Glomerular endothelial cell (primary cell): ENCODE measurements around the gene TMEM94. TPM values are rescaled to one million over a fixed set of nuclear protein-coding genes. Genes with fewer than 3 reads are reported as not detected.

Experiments
- DNase-seq: peaks from one replicate; pipeline ENCODE4 v3.0.0-alpha.2; 2011; ENCODE audit warnings: low read depth, low spot score; ENCODE audit errors: extremely low read depth
- total RNA-seq: library from RNA; depleted of rRNA; stranded (reverse); fragments of >200 nt; gene quantifications from 2 replicates; pipeline ENCODE4 v1.2.3, GENCODE V29; 2015

TMEM94 gene
- total RNA-seq, 1 donor from 2014 or later, result 63.9 TPM

DNA sequence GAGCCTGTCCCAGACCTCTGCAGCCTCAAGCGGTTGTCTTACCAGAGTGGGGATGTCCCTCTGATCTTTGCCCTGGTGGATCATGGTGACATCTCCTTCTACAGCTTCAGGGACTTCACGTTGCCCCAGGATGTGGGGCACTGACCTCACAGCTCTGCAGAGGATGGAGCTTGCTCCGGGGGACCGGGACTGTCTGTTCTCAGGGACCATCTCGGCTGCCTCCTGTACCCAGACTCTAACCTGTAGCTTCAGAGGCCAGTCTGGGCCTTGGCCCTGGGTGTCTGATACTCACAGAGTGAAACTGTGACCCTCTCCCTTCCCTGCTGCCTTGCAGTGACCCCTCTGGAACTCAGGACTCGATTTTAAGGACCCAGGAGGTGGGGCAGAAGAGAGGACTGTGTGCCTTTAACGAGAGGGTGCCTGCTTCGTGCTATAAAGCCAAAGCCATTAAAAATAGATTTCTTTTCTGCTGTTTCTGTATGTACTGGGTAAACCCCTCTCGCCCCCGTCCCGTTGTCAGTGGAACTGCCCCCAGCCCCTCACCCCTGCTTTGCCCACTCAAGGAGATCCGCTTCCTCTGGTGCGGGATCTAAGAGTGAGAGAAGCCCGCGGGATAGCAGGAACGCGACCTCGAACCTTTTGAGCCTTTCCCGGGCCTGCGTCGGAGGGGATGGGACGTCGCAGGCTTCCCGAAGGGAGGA, 68.0 kb downstream of the TMEM94 start:
- no peak for DNase-seq

DNA sequence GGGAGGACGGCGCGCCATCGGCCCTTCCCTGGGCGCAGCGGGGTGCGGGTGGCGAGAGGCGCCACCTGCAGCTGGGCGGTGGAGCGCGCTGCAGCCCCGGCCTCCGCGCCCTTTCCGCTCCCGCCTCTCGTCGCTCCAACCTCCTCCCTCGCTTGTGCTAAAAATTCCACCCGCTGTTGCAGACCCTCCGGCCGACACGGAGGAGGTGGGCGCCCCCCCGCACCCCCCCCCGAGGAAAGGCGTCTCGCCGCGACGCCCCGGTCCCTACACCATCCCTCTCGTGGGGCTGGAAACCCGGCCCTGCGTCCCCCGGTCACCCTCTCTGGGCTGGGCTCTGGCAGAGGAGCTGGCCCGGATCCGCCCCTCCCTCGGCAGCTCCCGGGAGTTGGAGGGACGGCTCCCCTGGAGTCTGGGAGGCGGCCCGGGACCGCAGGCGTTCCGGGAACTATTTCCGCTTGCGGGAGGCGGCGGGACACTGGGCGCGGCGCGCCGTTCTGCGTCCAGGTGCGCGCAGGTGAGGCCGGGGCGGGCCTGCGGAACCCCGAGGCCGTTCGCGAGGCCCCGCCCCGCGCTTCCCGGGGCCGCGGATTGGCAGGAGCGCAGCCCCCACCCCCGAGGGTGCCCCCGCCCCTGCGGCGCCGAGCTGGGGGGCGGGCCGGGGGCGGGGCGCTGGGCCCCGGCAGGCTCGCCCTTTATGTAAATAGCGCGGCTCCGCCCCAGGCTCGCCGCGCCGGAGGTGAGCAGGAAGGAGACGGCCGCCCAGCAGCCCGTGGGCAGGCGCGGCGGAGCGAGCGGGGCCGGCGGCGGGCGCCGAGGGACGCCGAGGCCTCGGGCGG, 68.8 kb downstream of the TMEM94 start, which contains the start of gene LLGL2:
LLGL2 (plus strand) TSS at position 728 of the 836 bp plus-strand sequence. CDS start 17,730 bp downstream, outside the sequence.
- DNase-seq, result no peak

- no peak for DNase-seq
Observed at GRCh38 chr17:75525806-75526554, 69.5 kb downstream of the TMEM94 start.

- no peak for DNase-seq
Observed at GRCh38 chr17:75526555-75527270, 70.3 kb downstream of the TMEM94 start.

- no peak for DNase-seq
Observed at GRCh38 chr17:75530837-75531720, 74.6 kb downstream of the TMEM94 start.

- no peak for DNase-seq
Observed at GRCh38 chr17:75531721-75532072, 75.3 kb downstream of the TMEM94 start.

DNA sequence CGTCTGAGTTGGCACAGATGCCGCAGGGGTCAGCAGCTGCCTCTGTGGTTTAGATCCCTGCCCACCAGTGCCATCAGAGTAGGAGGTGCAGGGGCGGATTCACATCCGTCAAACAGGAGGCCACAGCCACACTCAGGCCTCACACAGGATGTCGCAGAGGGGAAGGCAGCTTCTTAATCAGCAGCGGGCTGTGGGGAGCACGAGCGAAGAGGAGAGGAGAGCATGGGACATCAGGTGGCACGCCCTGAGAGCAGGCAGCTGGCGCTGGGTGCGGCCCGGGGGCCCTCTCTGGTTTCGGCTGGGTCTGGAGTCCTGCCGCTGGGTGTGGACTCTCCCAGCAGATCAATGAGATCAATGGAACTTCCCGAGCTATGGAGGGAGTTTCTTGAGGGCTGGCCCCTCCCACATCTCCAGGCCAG, 78.7 kb downstream of the TMEM94 start:
- no peak for DNase-seq

- DNase-seq, result no peak
Observed at GRCh38 chr17:75535871-75536270, 79.4 kb downstream of the TMEM94 start.

DNA sequence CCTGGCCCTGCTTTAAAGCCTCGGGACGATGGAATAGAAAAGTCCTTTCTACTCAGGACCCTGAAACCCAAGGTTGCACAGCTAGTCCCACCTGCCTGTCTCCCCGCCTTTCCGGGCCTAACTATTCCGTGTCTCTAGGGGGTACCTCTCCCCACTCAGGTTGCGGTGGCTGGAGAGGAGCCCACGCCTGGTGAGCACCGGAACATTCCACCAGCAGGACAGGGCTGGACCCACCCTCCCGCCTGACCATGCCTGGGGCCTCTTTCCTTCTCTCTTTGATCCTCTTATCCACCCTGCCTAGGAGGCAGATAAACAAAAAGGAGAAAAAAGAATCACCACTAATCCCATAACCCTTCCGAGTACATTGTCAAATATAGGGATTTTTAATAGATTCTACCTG, 79.9 kb downstream of the TMEM94 start:
- DNase-seq, result no peak

GRCh38 chr17:75539967-75540729, 83.7 kb downstream of the TMEM94 start:
- DNase-seq, result no peak

GRCh38 chr17:75540923-75541503, 84.6 kb downstream of the TMEM94 start:
- DNase-seq, result no peak

- DNase-seq, result no peak
Observed at GRCh38 chr17:75542229-75542628, 85.8 kb downstream of the TMEM94 start.

- DNase-seq, result no peak
Observed at GRCh38 chr17:75542728-75543336, 86.4 kb downstream of the TMEM94 start.

DNA sequence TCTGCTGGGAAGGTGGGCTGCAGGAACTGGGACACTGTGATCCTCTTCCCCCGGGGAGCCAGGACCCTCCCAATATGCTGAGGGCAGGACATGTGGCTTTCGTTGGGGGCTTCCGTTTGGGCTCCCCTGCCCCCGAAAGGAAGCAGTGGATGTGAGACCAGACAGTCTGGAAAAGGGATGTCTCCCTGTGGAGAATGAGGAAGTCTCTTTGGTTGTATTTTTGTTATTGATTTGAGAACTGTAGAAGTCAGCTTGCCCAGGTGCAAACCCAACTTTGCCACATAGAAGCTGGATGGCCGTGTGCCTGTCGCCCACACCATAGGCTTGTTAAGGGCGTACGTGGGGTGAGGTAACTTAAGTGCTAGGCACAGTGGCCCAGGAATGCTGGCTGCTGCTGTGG, 87.8 kb downstream of the TMEM94 start:
- DNase-seq, result no peak

DNA sequence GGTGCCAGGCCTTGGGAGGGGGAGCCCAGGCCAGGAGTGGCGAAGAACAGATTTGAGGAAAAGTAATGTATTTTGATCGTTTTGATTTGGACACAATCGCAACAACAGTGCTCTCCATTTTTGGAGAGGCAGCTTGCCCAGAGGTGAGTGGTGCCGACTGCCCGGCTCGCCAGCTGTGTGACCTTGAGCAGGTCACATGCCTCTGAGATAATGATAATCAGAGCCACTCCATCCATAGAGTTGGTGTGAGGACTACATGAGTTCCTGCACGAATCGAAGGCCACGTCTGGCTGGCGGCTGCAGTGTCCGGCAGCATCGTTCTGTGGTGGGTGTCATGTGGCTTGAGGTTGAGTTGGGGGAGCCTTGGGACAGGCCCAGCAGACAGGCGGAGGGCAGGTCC, 89.7 kb downstream of the TMEM94 start:
- DNase-seq, result no peak

DNA sequence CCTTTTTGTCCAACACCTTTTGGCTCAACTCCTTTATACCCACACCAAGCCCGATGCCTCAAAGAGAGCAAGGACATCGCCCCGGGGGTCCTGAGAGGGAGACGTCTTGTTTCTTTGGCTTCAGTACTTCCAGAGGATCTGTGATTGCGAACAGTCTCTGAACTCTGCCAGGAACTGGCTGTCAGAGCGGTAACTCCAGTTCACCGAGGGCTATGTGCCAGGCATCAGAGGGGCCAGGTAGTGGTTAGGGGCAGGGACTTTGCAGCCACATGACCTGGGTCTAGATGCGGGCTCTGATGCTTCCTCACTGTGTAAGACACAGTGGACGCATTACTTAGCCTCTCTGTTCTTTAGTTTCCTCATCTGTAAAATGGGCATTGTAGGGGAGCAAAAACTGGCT, 90.7 kb downstream of the TMEM94 start:
- no peak for DNase-seq

DNA sequence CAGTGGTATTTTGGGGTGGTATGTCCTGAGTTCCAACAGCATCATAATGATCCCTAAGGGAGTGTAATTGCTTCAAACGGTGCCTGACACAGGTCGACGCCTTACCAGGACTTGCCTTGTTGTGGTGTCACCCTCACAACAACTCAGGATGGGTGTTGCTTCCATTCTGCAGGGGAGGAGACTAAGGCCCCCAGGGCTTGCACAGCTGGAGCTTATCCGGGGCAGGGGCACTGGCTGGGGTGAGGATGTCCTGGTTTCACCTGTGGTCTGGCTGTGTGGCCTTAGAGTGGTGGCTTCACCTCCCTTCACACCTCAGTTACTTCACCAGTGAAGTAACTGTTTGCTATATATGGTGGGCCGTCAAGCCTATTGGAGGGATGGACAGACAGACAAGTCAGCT, 92.4 kb downstream of the TMEM94 start:
- DNase-seq, result no peak
